GM12878 (cell line): ENCODE results near the gene APOE. TPM values are rescaled to one million over a fixed set of nuclear protein-coding genes. Genes with fewer than 3 reads are reported as not detected.

ENCODE experiments used
- ATAC-seq: fragments of 200-7000 bp; cut with Tn5 transposase; 3 replicates; pipeline ENCODE4 v1.9.1; 2020; ENCODE audit warnings: mild to moderate bottlenecking, moderate library complexity
- BruUV-seq: library from RNA; stranded (reverse); fragments of 400-500 nt; replicated peaks from 2 replicates; lab custom pipeline; 2021; lab: Mats Ljungman, UMichigan
- CTCF ChIA-PET: fragments of 300-600 bp; sonication (Branson Sonifier 250); formaldehyde crosslinking; extraction: SDS; loops from one replicate; lab custom pipeline; 2021; ENCODE audit warnings: inconsistent platforms; lab: Yijun Ruan, JAX
- POLR2A ChIA-PET: fragments of 350-600 bp; formaldehyde crosslinking; extraction: SDS; loops from one replicate; lab custom pipeline; 2021; ENCODE audit warnings: inconsistent platforms; lab: Charles Lee
- RAD21 ChIA-PET: fragments of 300-600 bp; sonication (Branson Sonifier 250); formaldehyde crosslinking; loops from one replicate; lab custom pipeline; 2023; ENCODE audit warnings: antibody characterized with exemption; ENCODE audit not compliant: unreplicated experiment; lab: Charles Lee
- SMC1A ChIA-PET: fragments of 300-600 bp; sonication (Branson Sonifier 250); formaldehyde crosslinking; loops from one replicate; lab custom pipeline; 2023; ENCODE audit not compliant: unreplicated experiment, uncharacterized antibody; lab: Charles Lee
- DNase-seq: peaks from one replicate; pipeline ENCODE4 v3.0.0-alpha.2; 2011; ENCODE audit warnings: low read depth, low spot score
- FAIRE-seq: peaks from 3 replicates; lab custom pipeline; 2011; peaks lifted over from hg19 to GRCh38; lab: Jason Lieb, UNC
- H2AFZ ChIP-seq: 2 replicates; pipeline ENCODE4 v1.6.0; 2011; ENCODE audit warnings: low read depth, low read length, control low read depth; ENCODE audit not compliant: control insufficient read depth
- H3K27ac ChIP-seq: 2 replicates; pipeline ENCODE4 v1.5.1; 2011; ENCODE audit warnings: control low read depth; ENCODE audit not compliant: control insufficient read depth, insufficient read depth
- H3K27me3 ChIP-seq, 2 experiments: replicated peaks in 1 of 2; 2 replicates each; pipeline versions ENCODE4 v1.6.0 to v1.6.1; 2011; ENCODE audit warnings: low read length in 1 of 2; ENCODE audit not compliant: control insufficient read depth in 2 of 2, insufficient read depth in 2 of 2
- H3K36me3 ChIP-seq, 2 experiments: 2 replicates each; pipeline ENCODE4 v1.5.1; 2011; ENCODE audit warnings: low read length in 1 of 2; ENCODE audit not compliant: control insufficient read depth in 2 of 2, insufficient read depth in 2 of 2
- H3K4me1 ChIP-seq: 2 replicates; pipeline ENCODE4 v1.6.1; 2011; ENCODE audit warnings: mild to moderate bottlenecking, low read length, moderate library complexity, mixed read lengths; ENCODE audit not compliant: control insufficient read depth, insufficient read depth
- H3K4me2 ChIP-seq: 2 replicates; pipeline ENCODE4 v1.6.0; 2011; ENCODE audit warnings: control low read depth; ENCODE audit not compliant: control insufficient read depth, insufficient read depth
- H3K4me3 ChIP-seq: fragments of 200-600 bp; sonication (generic); 2 replicates; pipeline ENCODE4 v1.5.1; 2016
- H3K79me2 ChIP-seq: 2 replicates; pipeline ENCODE4 v1.6.0; 2011; ENCODE audit warnings: low read length; ENCODE audit not compliant: control insufficient read depth, insufficient read depth
- H3K9ac ChIP-seq: 2 replicates; pipeline ENCODE4 v1.8.0; 2011; ENCODE audit warnings: low read length, control low read depth, mixed read lengths; ENCODE audit not compliant: control insufficient read depth, insufficient read depth
- H3K9me3 ChIP-seq: replicated peaks from 3 replicates; pipeline ENCODE4 v1.5.1; 2011; ENCODE audit warnings: mild to moderate bottlenecking, low read length; ENCODE audit not compliant: control insufficient read depth, insufficient read depth
- H4K20me1 ChIP-seq: 2 replicates; pipeline ENCODE4 v1.6.0; 2011; ENCODE audit not compliant: control insufficient read depth, insufficient read depth
- CBX3 ChIP-seq: fragments of 200-600 bp; sonication (generic); IDR thresholded peaks from 2 replicates; pipeline ENCODE4 v1.6.1; 2016; ENCODE audit warnings: low read depth, borderline replicate concordance
- CUX1 ChIP-seq: IDR thresholded peaks from 2 replicates; pipeline ENCODE4 v1.6.1; 2012; ENCODE audit warnings: improper control_type of control experiment, low read depth, low read length; ENCODE audit not compliant: insufficient replicate concordance
- RAD21 ChIP-seq: IDR thresholded peaks from 2 replicates; pipeline ENCODE4 v1.6.1; 2011; ENCODE audit warnings: mild to moderate bottlenecking, low read depth, low read length, moderate library complexity; ENCODE audit not compliant: insufficient read depth
- SUPT20H ChIP-seq: IDR thresholded peaks from 2 replicates; pipeline ENCODE4 v1.6.1; 2011; ENCODE audit warnings: low read depth, mild to moderate bottlenecking, low read length, moderate library complexity, borderline replicate concordance; ENCODE audit not compliant: control insufficient read depth
- TARDBP ChIP-seq: IDR thresholded peaks from 2 replicates; pipeline ENCODE4 v1.6.1; 2016; ENCODE audit warnings: borderline replicate concordance
- TCF3 ChIP-seq: IDR thresholded peaks from 2 replicates; pipeline ENCODE4 v1.6.1; 2012; ENCODE audit warnings: low read depth, mild to moderate bottlenecking, low read length, borderline replicate concordance; ENCODE audit not compliant: insufficient read depth
- WGBS: methylation state at CpG from one replicate; pipeline ENCODE4 v1.1.6; 2016; ENCODE audit warnings: low lambda C conversion rate; ENCODE audit not compliant: insufficient replicate concordance, insufficient coverage; ENCODE audit errors: missing lambda C conversion rate; 5-methylcytosine and 5-hydroxymethylcytosine counted together
- in situ Hi-C: fragments of 300-500 bp; cut with MboI; formaldehyde crosslinking; loops from 9 replicates; pipeline ENCODE4 v1.14.3; 2018; ENCODE audit warnings: mixed read lengths
- intact Hi-C: fragments of 100-400 bp; cut with micrococcal nuclease; formaldehyde crosslinking; loops from one replicate; pipeline ENCODE4 v1.14.2; 2022; ENCODE audit not compliant: unreplicated experiment
- polyA plus RNA-seq, 11 experiments: library from polyadenylated mRNA; depleted of rRNA in 4 of 11; unstranded in 6 of 11; stranded (reverse) in 5 of 11; fragments of >200 nt; fragmentation: Nextera tagmentation in 4 of 11; fragmentation: Illumina TruSeq in 1 of 11; extraction: Ambion mirVana in 4 of 11; extraction: Trizol in 1 of 11; gene quantifications; 1 replicate in 1 of 11; 2 replicates in 10 of 11; pipeline versions ENCODE4 v1.2.1 to v1.2.3, GENCODE V29; 2011 to 2016; ENCODE audit warnings: inconsistent platforms in 2 of 11, missing spikeins in 2 of 11, low read depth in 1 of 11
- total RNA-seq, 4 experiments: library from RNA; depleted of rRNA in 3 of 4; stranded (reverse); fragments of >200 nt in 3 of 4; fragmentation: Illumina TruSeq in 1 of 4; extraction: Trizol in 1 of 4; gene quantifications; 2 replicates each; pipeline versions ENCODE4 v1.2.1 to v1.2.3, GENCODE V29; 2013 to 2021
- TF ChIP-seq, protein P1 (sequence below): fragments of 450-650 bp; IDR thresholded peaks from 2 replicates; pipeline ENCODE4 v1.6.1; 2017; ENCODE audit warnings: borderline replicate concordance

APOE gene
- total and polyA plus RNA-seq, 10 of the 15 experiments (the other 5 are each of a cell fraction or from before 2014, with no cell fraction given), result 0.22 to 3.7 (median 0.44) TPM; not detected in 4

GRCh38 chr19:44907613-44908012 lies 2.0 kb downstream of the APOE start (continued):
- TF ChIP-seq RAD21, result no peak

- in situ Hi-C loops (loop anchor here (10.0 kb wide), 2 partner anchors 47 to 427 kb away; partner anchors contain the start of gene CLPTM1), intact Hi-C loops (loop anchor here (5.0 kb wide), 1 partner anchor 429 kb away; no protein-coding TSS in a partner anchor)
- FAIRE-seq, result no peak
- 77% methylated on average over 35 of the region's 46 CpGs for WGBS
- peaks cover 0 to 4% of the 10 kb centered on the region in 2 experiments; a peak in 2 of 4 replicates for H3K36me3 ChIP-seq
- ChIA-PET POLR2A (no interaction called here), SMC1A (interaction anchor here (0.6 kb wide), 1 partner anchor 409 kb away, joined by 3 read pairs; no protein-coding TSS in a partner anchor), CTCF (interaction anchor here (0.8 to 5.1 kb wide), 3 partner anchors 40 to 282 kb away, joined by 4 to 37 read pairs (median 4); no protein-coding TSS in a partner anchor), RAD21 (no interaction called here)
- no peaks in the 10 kb centered on the region; a peak in 1 of 4 replicates for H3K27me3 ChIP-seq
- no peaks in the 10 kb centered on the region for H3K9me3 ChIP-seq
- no peak for DNase-seq
- no peak overlapping the region for H3K4me3 ChIP-seq
- no peak for ATAC-seq
- H3K4me1 ChIP-seq, result no peaks in the 10 kb centered on the region
- no peak overlapping the region for H3K27ac ChIP-seq
- no peak overlapping the region for H3K9ac ChIP-seq
- H3K79me2 ChIP-seq, result no peaks in the 10 kb centered on the region
- H4K20me1 ChIP-seq, result no peaks in the 10 kb centered on the region; the same call in 1 of the 2 replicates
- BruUV-seq, result no TSS peak
- H3K4me2 ChIP-seq, result no peak overlapping the region
- TF ChIP-seq TARDBP (no peak), CUX1 (no peak), SUPT20H (no peak), CBX3 (no peak), TCF3 (no peak)
- TF ChIP-seq, protein P1, sequence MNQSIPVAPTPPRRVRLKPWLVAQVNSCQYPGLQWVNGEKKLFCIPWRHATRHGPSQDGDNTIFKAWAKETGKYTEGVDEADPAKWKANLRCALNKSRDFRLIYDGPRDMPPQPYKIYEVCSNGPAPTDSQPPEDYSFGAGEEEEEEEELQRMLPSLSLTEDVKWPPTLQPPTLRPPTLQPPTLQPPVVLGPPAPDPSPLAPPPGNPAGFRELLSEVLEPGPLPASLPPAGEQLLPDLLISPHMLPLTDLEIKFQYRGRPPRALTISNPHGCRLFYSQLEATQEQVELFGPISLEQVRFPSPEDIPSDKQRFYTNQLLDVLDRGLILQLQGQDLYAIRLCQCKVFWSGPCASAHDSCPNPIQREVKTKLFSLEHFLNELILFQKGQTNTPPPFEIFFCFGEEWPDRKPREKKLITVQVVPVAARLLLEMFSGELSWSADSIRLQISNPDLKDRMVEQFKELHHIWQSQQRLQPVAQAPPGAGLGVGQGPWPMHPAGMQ, result no peak
- H2AFZ ChIP-seq, result no peak overlapping the region
Observed at GRCh38 chr19:44908074-44908835, 2.7 kb downstream of the APOE start.
